ENCODE data around the gene GPS1. TPM values are rescaled to one million over a fixed set of nuclear protein-coding genes. Genes with fewer than 3 reads are reported as not detected.

The GPS1 gene
- total RNA-seq, 1 donor from 2014 or later, result 105 TPM

GRCh38 chr17:82047379-82047778 is 4.3 kb upstream of the GPS1 start:
- no peaks in the 10 kb centered on the region for H3K9me3 Mint-ChIP-seq
- no peak for TF ChIP-seq CTCF (IDR thresholded peaks at IDR 0.05; ENCODE audit: unreplicated experiment)
- H3K27ac Mint-ChIP-seq, result no peak overlapping the region
- H3K4me3 Mint-ChIP-seq, result no peak overlapping the region
- peaks cover 11% of the 10 kb centered on the region for H3K36me3 Mint-ChIP-seq
- peaks cover 7% of the 10 kb centered on the region for H3K4me1 Mint-ChIP-seq
- H3K27me3 Mint-ChIP-seq (ENCODE audit: low read depth), result no peaks in the 10 kb centered on the region
- DNase-seq (ENCODE audit: low spot score in 2 of 2, unreplicated experiment in 2 of 2), result no peak

- no peak for TF ChIP-seq CTCF (IDR thresholded peaks at IDR 0.05; ENCODE audit: unreplicated experiment)
- no peak for DNase-seq (ENCODE audit: low spot score in 2 of 2, unreplicated experiment in 2 of 2)
- H3K27me3 Mint-ChIP-seq (ENCODE audit: low read depth), result no peaks in the 10 kb centered on the region
- H3K4me1 Mint-ChIP-seq, result peaks cover 9% of the 10 kb centered on the region
- H3K9me3 Mint-ChIP-seq, result no peaks in the 10 kb centered on the region
- H3K4me3 Mint-ChIP-seq, result no peak overlapping the region
- H3K36me3 Mint-ChIP-seq, result peaks cover 11% of the 10 kb centered on the region
- no peak overlapping the region for H3K27ac Mint-ChIP-seq
Measured at GRCh38 chr17:82047914-82048570, 3.7 kb upstream of the GPS1 start.

- H3K4me3 Mint-ChIP-seq, result no peak overlapping the region
- H3K4me1 Mint-ChIP-seq, result peaks cover 13% of the 10 kb centered on the region
- DNase-seq (ENCODE audit: low spot score in 2 of 2, unreplicated experiment in 2 of 2), result no peak
- no peak for TF ChIP-seq CTCF (IDR thresholded peaks at IDR 0.05; ENCODE audit: unreplicated experiment)
- H3K27me3 Mint-ChIP-seq (ENCODE audit: low read depth), result no peaks in the 10 kb centered on the region
- H3K27ac Mint-ChIP-seq, result no peak overlapping the region
- peaks cover 11% of the 10 kb centered on the region for H3K36me3 Mint-ChIP-seq
- no peaks in the 10 kb centered on the region for H3K9me3 Mint-ChIP-seq
Measured at GRCh38 chr17:82048571-82048971, 3.1 kb upstream of the GPS1 start.

GRCh38 chr17:82049106-82049505 is 2.6 kb upstream of the GPS1 start:
- Mint-ChIP-seq H3K27ac (no peak overlapping the region), H3K4me3 (peak overlapping the region; percentile 31), H3K9me3 (no peaks in the 10 kb centered on the region), H3K4me1 (peaks cover 13% of the 10 kb centered on the region), H3K27me3 (ENCODE audit: low read depth) (no peaks in the 10 kb centered on the region), H3K36me3 (peaks cover 11% of the 10 kb centered on the region)
- no peak for DNase-seq (ENCODE audit: low spot score in 2 of 2, unreplicated experiment in 2 of 2)
- TF ChIP-seq CTCF (IDR thresholded peaks at IDR 0.05; ENCODE audit: unreplicated experiment), result no peak

GRCh38 chr17:82049521-82049971 is 2.2 kb upstream of the GPS1 start:
- peak overlapping the region; percentile 89 for H3K4me3 Mint-ChIP-seq
- no peaks in the 10 kb centered on the region for H3K9me3 Mint-ChIP-seq
- H3K27ac Mint-ChIP-seq, result no peak overlapping the region
- DNase-seq (ENCODE audit: low spot score in 2 of 2, unreplicated experiment in 2 of 2), result no peak
- H3K27me3 Mint-ChIP-seq (ENCODE audit: low read depth), result no peaks in the 10 kb centered on the region
- TF ChIP-seq CTCF (IDR thresholded peaks at IDR 0.05; ENCODE audit: unreplicated experiment), result no peak
- H3K36me3 Mint-ChIP-seq, result peaks cover 11% of the 10 kb centered on the region
- peaks cover 13% of the 10 kb centered on the region for H3K4me1 Mint-ChIP-seq
